PFSK-1 (cell line): Measurements from ENCODE around the gene PML.
A peak's percentile ranks its signal among the peaks of the same experiment; 100 is the strongest.

Experiments used
- FOXP2 ChIP-seq: optimal IDR thresholded peaks from 2 replicates; pipeline ENCODE3; 2011; ENCODE audit warnings: borderline replicate concordance, control low read depth, inconsistent platforms; ENCODE audit not compliant: insufficient read depth; ENCODE audit errors: extremely low read length, extremely low read depth
- POLR2AphosphoS5 ChIP-seq: IDR thresholded peaks from 2 replicates; pipeline ENCODE4 v1.6.1; 2012; ENCODE audit warnings: low read depth, mild to moderate bottlenecking, control low read depth, low read length, moderate library complexity
- SIN3A ChIP-seq: IDR thresholded peaks from 2 replicates; pipeline ENCODE4 v1.6.1; 2012; ENCODE audit warnings: mild to moderate bottlenecking, low read length, moderate library complexity, borderline replicate concordance; ENCODE audit not compliant: insufficient read depth
- TAF1 ChIP-seq: IDR thresholded peaks from 2 replicates; pipeline ENCODE4 v1.6.1; 2012; ENCODE audit warnings: low read length, control low read depth, borderline replicate concordance; ENCODE audit not compliant: insufficient read depth
- TF ChIP-seq, protein P1 (sequence below), 2 experiments: IDR thresholded peaks; 2 replicates each; pipeline versions ENCODE4 v1.6.1 to v1.8.0; 2011 to 2012; ENCODE audit warnings: low read depth in 2 of 2, low read length in 2 of 2, control low read depth in 1 of 2, inconsistent platforms in 1 of 2, mild to moderate bottlenecking in 1 of 2, moderate library complexity in 1 of 2; ENCODE audit not compliant: insufficient read depth in 1 of 2

Gene PML

GRCh38 chr15:73968461-73968860 is 26.1 kb upstream of the PML start:
- TF ChIP-seq TAF1 (no peak), POLR2AphosphoS5 (no peak), SIN3A (no peak), FOXP2 (no peak)
- TF ChIP-seq, protein P1, sequence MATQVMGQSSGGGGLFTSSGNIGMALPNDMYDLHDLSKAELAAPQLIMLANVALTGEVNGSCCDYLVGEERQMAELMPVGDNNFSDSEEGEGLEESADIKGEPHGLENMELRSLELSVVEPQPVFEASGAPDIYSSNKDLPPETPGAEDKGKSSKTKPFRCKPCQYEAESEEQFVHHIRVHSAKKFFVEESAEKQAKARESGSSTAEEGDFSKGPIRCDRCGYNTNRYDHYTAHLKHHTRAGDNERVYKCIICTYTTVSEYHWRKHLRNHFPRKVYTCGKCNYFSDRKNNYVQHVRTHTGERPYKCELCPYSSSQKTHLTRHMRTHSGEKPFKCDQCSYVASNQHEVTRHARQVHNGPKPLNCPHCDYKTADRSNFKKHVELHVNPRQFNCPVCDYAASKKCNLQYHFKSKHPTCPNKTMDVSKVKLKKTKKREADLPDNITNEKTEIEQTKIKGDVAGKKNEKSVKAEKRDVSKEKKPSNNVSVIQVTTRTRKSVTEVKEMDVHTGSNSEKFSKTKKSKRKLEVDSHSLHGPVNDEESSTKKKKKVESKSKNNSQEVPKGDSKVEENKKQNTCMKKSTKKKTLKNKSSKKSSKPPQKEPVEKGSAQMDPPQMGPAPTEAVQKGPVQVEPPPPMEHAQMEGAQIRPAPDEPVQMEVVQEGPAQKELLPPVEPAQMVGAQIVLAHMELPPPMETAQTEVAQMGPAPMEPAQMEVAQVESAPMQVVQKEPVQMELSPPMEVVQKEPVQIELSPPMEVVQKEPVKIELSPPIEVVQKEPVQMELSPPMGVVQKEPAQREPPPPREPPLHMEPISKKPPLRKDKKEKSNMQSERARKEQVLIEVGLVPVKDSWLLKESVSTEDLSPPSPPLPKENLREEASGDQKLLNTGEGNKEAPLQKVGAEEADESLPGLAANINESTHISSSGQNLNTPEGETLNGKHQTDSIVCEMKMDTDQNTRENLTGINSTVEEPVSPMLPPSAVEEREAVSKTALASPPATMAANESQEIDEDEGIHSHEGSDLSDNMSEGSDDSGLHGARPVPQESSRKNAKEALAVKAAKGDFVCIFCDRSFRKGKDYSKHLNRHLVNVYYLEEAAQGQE (IDR thresholded peaks at IDR 0.05; ENCODE audit: insufficient read depth in 1 of 2, low read depth in 2 of 2, low read length in 2 of 2): no peak

GRCh38 chr15:73969151-73969759 is 25.3 kb upstream of the PML start:
- TF ChIP-seq SIN3A (peak; percentile 57; the same call in 1 of the 2 replicates), FOXP2 (no peak), POLR2AphosphoS5 (no peak), TAF1 (0 out of 2 replicates have a peak, but pooled peaks have one; percentile 28)
- TF ChIP-seq, protein P1 (IDR thresholded peaks at IDR 0.05; ENCODE audit: insufficient read depth in 1 of 2, low read depth in 2 of 2, low read length in 2 of 2): peak in 1 of 2 experiments; percentile 70; a peak in 1 of 4 replicates

- TF ChIP-seq FOXP2: no peak
- TF ChIP-seq, protein P1 (IDR thresholded peaks at IDR 0.05; ENCODE audit: insufficient read depth in 1 of 2, low read depth in 2 of 2, low read length in 2 of 2): no peak
- TF ChIP-seq SIN3A: no peak
- TF ChIP-seq TAF1: no peak
- no peak for TF ChIP-seq POLR2AphosphoS5
Observed at GRCh38 chr15:73972984-73973682, 21.4 kb upstream of the PML start.

DNA sequence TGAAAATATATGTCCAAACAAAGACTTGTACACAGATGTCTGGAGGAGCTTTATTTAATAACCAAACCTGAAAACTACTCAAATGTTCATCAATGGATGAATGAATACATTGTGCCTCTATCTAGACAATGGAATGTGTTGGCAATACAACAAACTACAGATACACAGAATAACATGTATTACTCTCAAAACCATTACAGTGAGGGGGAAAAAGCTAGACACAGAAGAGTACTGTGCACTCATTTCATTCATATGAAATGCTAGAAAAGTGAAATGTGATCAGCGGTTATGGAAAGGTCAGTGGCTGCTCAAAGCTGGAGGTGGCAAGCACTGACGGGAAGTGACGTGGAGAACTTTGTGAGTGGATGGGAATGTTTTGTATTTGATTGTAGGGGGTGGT is 15.6 kb upstream of the PML start:
- TF ChIP-seq SIN3A: no peak
- no peak for TF ChIP-seq FOXP2

- TF ChIP-seq, protein P1 (IDR thresholded peaks at IDR 0.05; ENCODE audit: insufficient read depth in 1 of 2, low read depth in 2 of 2, low read length in 2 of 2): no peak
- TF ChIP-seq TAF1: no peak
- no peak for TF ChIP-seq FOXP2
- TF ChIP-seq POLR2AphosphoS5: no peak
- TF ChIP-seq SIN3A: no peak
Observed at GRCh38 chr15:73979636-73980035, 14.9 kb upstream of the PML start.
